Keratinocyte (primary cell): ENCODE results near the gene LOXHD1.

ENCODE experiments used
- EZH2 ChIP-seq: IDR thresholded peaks from one replicate; pipeline ENCODE4 v1.6.1; 2012; ENCODE audit warnings: inconsistent platforms, mild to moderate bottlenecking, low read length, moderate library complexity
- TF ChIP-seq, protein P1 (sequence below), 3 experiments: IDR thresholded peaks in 1 of 3; conservative IDR thresholded peaks in 1 of 3; optimal IDR thresholded peaks in 1 of 3; 2 replicates in 2 of 3; 3 replicates in 1 of 3; pipeline versions ENCODE3 to v1.5.1; 2011; ENCODE audit warnings: low read length in 3 of 3, mild to moderate bottlenecking in 3 of 3, moderate library complexity in 2 of 3, control low read depth in 1 of 3, inconsistent platforms in 1 of 3; ENCODE audit not compliant: insufficient read depth in 2 of 3; ENCODE audit errors: extremely low read depth in 1 of 3

DNA sequence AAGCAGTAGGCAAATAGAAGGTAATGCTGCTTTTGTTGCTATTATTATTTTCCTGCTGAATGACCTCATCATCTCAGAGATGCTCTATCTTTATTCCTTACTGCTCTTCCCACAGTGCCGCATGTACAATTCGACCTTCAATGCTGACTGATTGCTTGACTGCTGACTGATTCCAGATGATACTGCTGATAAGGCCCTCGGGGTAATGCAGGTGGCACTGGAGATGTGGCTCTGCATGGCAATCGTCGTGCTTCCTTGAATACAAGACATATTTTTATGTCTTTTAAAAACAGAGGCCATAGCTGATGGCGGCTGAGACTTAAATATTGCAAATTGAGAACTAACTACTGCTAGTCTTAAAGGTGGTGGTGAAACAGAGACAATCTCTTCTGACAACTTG lies 146.6 kb downstream of the LOXHD1 start:
- TF ChIP-seq, protein P1, sequence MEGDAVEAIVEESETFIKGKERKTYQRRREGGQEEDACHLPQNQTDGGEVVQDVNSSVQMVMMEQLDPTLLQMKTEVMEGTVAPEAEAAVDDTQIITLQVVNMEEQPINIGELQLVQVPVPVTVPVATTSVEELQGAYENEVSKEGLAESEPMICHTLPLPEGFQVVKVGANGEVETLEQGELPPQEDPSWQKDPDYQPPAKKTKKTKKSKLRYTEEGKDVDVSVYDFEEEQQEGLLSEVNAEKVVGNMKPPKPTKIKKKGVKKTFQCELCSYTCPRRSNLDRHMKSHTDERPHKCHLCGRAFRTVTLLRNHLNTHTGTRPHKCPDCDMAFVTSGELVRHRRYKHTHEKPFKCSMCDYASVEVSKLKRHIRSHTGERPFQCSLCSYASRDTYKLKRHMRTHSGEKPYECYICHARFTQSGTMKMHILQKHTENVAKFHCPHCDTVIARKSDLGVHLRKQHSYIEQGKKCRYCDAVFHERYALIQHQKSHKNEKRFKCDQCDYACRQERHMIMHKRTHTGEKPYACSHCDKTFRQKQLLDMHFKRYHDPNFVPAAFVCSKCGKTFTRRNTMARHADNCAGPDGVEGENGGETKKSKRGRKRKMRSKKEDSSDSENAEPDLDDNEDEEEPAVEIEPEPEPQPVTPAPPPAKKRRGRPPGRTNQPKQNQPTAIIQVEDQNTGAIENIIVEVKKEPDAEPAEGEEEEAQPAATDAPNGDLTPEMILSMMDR (optimal IDR thresholded peaks at IDR 0.05 in 1 of 3, IDR thresholded peaks at IDR 0.05 in 1 of 3, conservative IDR thresholded peaks at IDR 0.05 in 1 of 3; ENCODE audit: extremely low read depth in 1 of 3, insufficient read depth in 2 of 3, low read length in 3 of 3) = no peak
- no peak for TF ChIP-seq EZH2
